Loucy (cell line): ENCODE results near the gene APCDD1.

ENCODE experiments used
- CTCF ChIP-seq: fragments of 200-600 bp; sonication (generic); conservative IDR thresholded peaks from 2 replicates; pipeline ENCODE4 v1.5.1; 2014; ENCODE audit warnings: mild to moderate bottlenecking, antibody characterized with exemption, low read length
- EZH2phosphoT487 ChIP-seq: fragments of 200-600 bp; IDR thresholded peaks from 2 replicates; pipeline ENCODE4 v1.6.1; 2018; ENCODE audit warnings: antibody characterized with exemption, mild to moderate bottlenecking, moderate library complexity, borderline replicate concordance

GRCh38 chr18:10417191-10417590 lies 37.2 kb upstream of the APCDD1 start:
- TF ChIP-seq CTCF (no peak), EZH2phosphoT487 (no peak)
